Stomach smooth muscle (tissue), 2 donors: ENCODE measurements around the gene TRAF1.

Experiments
- H3K27ac ChIP-seq: one replicate; pipeline ENCODE4 v1.7.0; 2013; ENCODE audit warnings: mild to moderate bottlenecking, low read length, inconsistent platforms
- H3K27me3 ChIP-seq, 2 donors: one replicate each; pipeline ENCODE4 v1.7.0; 2013; ENCODE audit warnings: low read length in 2 of 2; ENCODE audit not compliant: insufficient read depth in 2 of 2, control insufficient read depth in 1 of 2
- H3K36me3 ChIP-seq, 2 donors: one replicate each; pipeline ENCODE4 v1.7.0; 2013; ENCODE audit warnings: low read length in 2 of 2; ENCODE audit not compliant: control insufficient read depth in 2 of 2, insufficient read depth in 2 of 2
- H3K4me1 ChIP-seq: one replicate; pipeline ENCODE4 v1.7.0; 2013; ENCODE audit warnings: low read length; ENCODE audit not compliant: control insufficient read depth, insufficient read depth
- H3K4me3 ChIP-seq, 2 donors: one replicate each; pipeline ENCODE4 v1.7.0; 2013; ENCODE audit warnings: low read length in 2 of 2
- H3K9ac ChIP-seq, 2 donors: one replicate each; pipeline ENCODE4 v1.7.0; 2013; ENCODE audit warnings: low read length in 2 of 2, mild to moderate bottlenecking in 1 of 2
- H3K9me3 ChIP-seq, 2 donors: one replicate each; pipeline ENCODE4 v1.7.0; 2013; ENCODE audit warnings: low read length in 2 of 2; ENCODE audit not compliant: control insufficient read depth in 2 of 2
- donor health status: healthy.
- donor health status: Pancreatic carcinoma.

Gene TRAF1

GRCh38 chr9:120855827-120856670 lies 70.5 kb downstream of the TRAF1 start:
- Histone ChIP-seq H3K36me3 (peaks cover 21 to 39% of the 10 kb centered on the region in 2 donors), H3K4me3 (no peak overlapping the region), H3K9me3 (no peaks in the 10 kb centered on the region), H3K27ac (no peak overlapping the region), H3K9ac (no peak overlapping the region), H3K27me3 (no peaks in the 10 kb centered on the region), H3K4me1 (no peaks in the 10 kb centered on the region)

DNA sequence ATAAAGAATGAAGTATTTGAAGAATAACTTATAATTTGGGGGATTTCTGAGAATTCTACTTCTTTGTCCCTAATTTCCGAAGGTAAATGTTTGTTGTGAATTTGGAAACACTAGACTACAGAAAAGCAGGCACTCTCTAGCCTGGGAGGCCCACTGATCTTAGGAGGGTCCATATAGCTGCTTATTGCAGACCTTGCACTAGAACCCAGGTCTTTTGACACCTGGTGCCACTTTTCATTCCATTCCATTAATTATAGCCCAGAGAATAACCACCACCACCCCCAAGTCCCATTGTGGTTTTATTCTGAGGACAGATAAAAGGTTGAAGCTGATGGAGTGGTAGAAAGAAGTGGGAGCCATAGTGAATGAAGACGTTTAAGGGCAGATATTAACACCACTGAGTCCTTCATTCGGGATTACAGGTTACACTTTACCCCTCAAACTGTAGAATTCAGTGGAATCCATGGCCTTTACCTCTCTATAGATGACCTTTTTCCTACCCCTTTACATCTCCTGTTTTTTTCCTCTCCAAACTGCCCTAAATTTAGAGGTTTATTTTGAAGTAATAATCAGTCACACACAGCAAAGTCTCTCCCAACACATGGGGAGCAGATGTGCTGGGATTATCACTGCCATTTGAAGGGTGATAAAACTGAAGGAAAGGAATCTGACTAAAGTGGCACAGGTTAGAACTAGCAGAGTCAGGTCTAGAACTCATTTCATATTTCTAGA lies 71.8 kb downstream of the TRAF1 start:
- Histone ChIP-seq H3K4me3 (no peak overlapping the region), H3K9me3 (no peaks in the 10 kb centered on the region), H3K27me3 (no peaks in the 10 kb centered on the region), H3K9ac (no peak overlapping the region), H3K27ac (no peak overlapping the region), H3K4me1 (no peaks in the 10 kb centered on the region), H3K36me3 (peaks cover 10 to 26% of the 10 kb centered on the region in 2 donors)

DNA sequence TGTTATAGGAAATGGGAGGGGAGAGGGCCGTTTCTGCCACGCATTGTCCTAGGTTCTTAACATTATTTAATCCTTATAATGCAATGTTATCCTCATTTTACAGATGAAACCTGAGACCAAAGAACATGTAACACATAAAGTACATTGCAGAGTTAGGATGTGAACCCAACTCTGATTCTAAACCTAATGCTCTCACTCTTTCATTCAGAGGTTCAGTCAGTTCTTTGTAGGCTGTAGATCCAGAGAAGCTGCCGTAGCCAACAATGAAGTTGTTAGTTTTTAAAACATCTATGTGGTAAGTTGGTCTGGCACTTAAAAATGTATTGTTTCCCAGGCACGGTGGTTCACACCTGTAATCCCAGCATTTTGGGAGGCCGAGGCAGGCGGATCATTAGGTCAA lies 73.4 kb downstream of the TRAF1 start:
- Histone ChIP-seq H3K9me3 (no peaks in the 10 kb centered on the region), H3K27me3 (no peaks in the 10 kb centered on the region), H3K36me3 (peaks cover 6 to 14% of the 10 kb centered on the region in 2 donors), H3K9ac (no peak overlapping the region), H3K4me3 (no peak overlapping the region), H3K4me1 (no peaks in the 10 kb centered on the region), H3K27ac (no peak overlapping the region)
